OCI-LY7 (cell line): Measurements from ENCODE around the gene POLD2. TPM values are rescaled to one million over a fixed set of nuclear protein-coding genes. Genes with fewer than 3 reads are reported as not detected.

Experiments used
- BruUV-seq: library from RNA; stranded (reverse); fragments of 400-500 nt; replicated peaks from 2 replicates; lab custom pipeline; 2021; lab: Mats Ljungman, UMichigan
- CTCF ChIA-PET: fragments of 300-600 bp; sonication (Branson Sonifier 250); formaldehyde crosslinking; loops from one replicate; lab custom pipeline; 2022; ENCODE audit warnings: antibody characterized with exemption; ENCODE audit not compliant: unreplicated experiment; lab: Charles Lee
- POLR2A ChIA-PET: fragments of 300-600 bp; sonication (Branson Sonifier 250); formaldehyde crosslinking; loops from one replicate; lab custom pipeline; 2022; ENCODE audit warnings: antibody characterized with exemption; lab: Charles Lee
- DNase-seq: peaks from one replicate; pipeline ENCODE4 v3.0.0-alpha.2; 2015; ENCODE audit warnings: low spot score
- H2AFZ ChIP-seq: fragments of 200-600 bp; sonication (generic), shearing (Covaris generic); 2 replicates; pipeline ENCODE4 v1.6.1; 2014; ENCODE audit warnings: mild to moderate bottlenecking, antibody characterized with exemption, low read length, moderate library complexity
- H3K27ac ChIP-seq: fragments of 200-600 bp; sonication (generic); 2 replicates; pipeline ENCODE4 v1.5.1; 2014; ENCODE audit warnings: mixed run types, low read depth, mild to moderate bottlenecking, moderate library complexity, low read length, inconsistent platforms; ENCODE audit not compliant: poor library complexity, severe bottlenecking
- H3K36me3 ChIP-seq: fragments of 200-600 bp; sonication (generic); 2 replicates; pipeline ENCODE4 v1.6.1; 2014; ENCODE audit warnings: mild to moderate bottlenecking, antibody characterized with exemption, low read length, moderate library complexity, mixed read lengths; ENCODE audit not compliant: insufficient read depth
- H3K4me1 ChIP-seq: fragments of 200-600 bp; sonication (generic); 2 replicates; pipeline ENCODE4 v1.5.1; 2014; ENCODE audit warnings: mild to moderate bottlenecking, low read length; ENCODE audit not compliant: insufficient read depth, poor library complexity, severe bottlenecking
- H3K4me2 ChIP-seq: fragments of 200-600 bp; sonication (generic); 2 replicates; pipeline ENCODE4 v1.6.1; 2014; ENCODE audit warnings: mild to moderate bottlenecking, low read length
- H3K4me3 ChIP-seq: fragments of 200-600 bp; sonication (generic); 2 replicates; pipeline ENCODE4 v1.5.1; 2014; ENCODE audit warnings: mild to moderate bottlenecking, low read depth, low read length; ENCODE audit not compliant: poor library complexity, severe bottlenecking
- H3K79me2 ChIP-seq: fragments of 200-600 bp; sonication (generic); 2 replicates; pipeline ENCODE4 v1.6.1; 2016; ENCODE audit warnings: low read depth, mild to moderate bottlenecking, low read length, moderate library complexity, mixed read lengths; ENCODE audit not compliant: insufficient read depth
- H3K9me2 ChIP-seq: fragments of 200-600 bp; sonication (generic); 2 replicates; pipeline ENCODE4 v1.6.1; 2016; ENCODE audit warnings: mild to moderate bottlenecking, low read length, mixed read lengths; ENCODE audit not compliant: insufficient read depth
- H3K9me3 ChIP-seq: fragments of 200-600 bp; sonication (generic); 2 replicates; pipeline ENCODE4 v1.6.1; 2014; ENCODE audit warnings: mild to moderate bottlenecking, mixed run types, low read length, mixed read lengths
- H4K20me1 ChIP-seq: fragments of 200-600 bp; sonication (generic); 2 replicates; pipeline ENCODE4 v1.6.1; 2014; ENCODE audit warnings: mild to moderate bottlenecking, antibody characterized with exemption, low read length, moderate library complexity, mixed read lengths; ENCODE audit not compliant: insufficient read depth
- CTCF ChIP-seq: fragments of 200-600 bp; sonication (generic); conservative IDR thresholded peaks from 2 replicates; pipeline ENCODE4 v1.5.1; 2014; ENCODE audit warnings: mild to moderate bottlenecking, antibody characterized with exemption, low read length, moderate library complexity, mixed read lengths
- EZH2phosphoT487 ChIP-seq: fragments of 200-600 bp; sonication (generic); IDR thresholded peaks from 2 replicates; pipeline ENCODE4 v1.6.1; 2018; ENCODE audit warnings: low read depth, borderline replicate concordance, mild to moderate bottlenecking, mixed run types, antibody characterized with exemption, low read length, moderate library complexity, mixed read lengths
- intact Hi-C: fragments of 100-400 bp; cut with micrococcal nuclease; formaldehyde crosslinking; loops from one replicate; pipeline ENCODE4 v1.10.0; 2022; ENCODE audit not compliant: unreplicated experiment
- total RNA-seq, 2 experiments: library from RNA; depleted of rRNA in 1 of 2; stranded (reverse); fragments of >200 nt in 1 of 2; shearing (Covaris generic) in 1 of 2; gene quantifications; 2 replicates each; pipeline ENCODE4 v1.2.3, GENCODE V29; 2014 to 2022

Gene POLD2
- total RNA-seq, 2 experiments from 2014 or later, result 230 to 261 TPM

- H3K4me2 ChIP-seq, result no peak overlapping the region
- CTCF ChIA-PET, result interaction anchor here (0.6 kb wide), 1 partner anchor 15 kb away, joined by 3 read pairs; no protein-coding TSS in a partner anchor
- H3K9me3 ChIP-seq, result no peaks in the 10 kb centered on the region
- TF ChIP-seq EZH2phosphoT487, result no peak
- no peak for TF ChIP-seq CTCF
- no TSS peak for BruUV-seq
- no peaks in the 10 kb centered on the region for H3K9me2 ChIP-seq
- POLR2A ChIA-PET, result interaction anchor here (0.6 to 1.0 kb wide), 3 partner anchors 11 to 66 kb away, joined by 3 to 7 read pairs (median 4); no protein-coding TSS in a partner anchor
- no peaks in the 10 kb centered on the region for H4K20me1 ChIP-seq
- no peak overlapping the region for H3K27ac ChIP-seq
- no peaks in the 10 kb centered on the region for H3K4me1 ChIP-seq
- no peaks in the 10 kb centered on the region for H3K36me3 ChIP-seq
- H3K79me2 ChIP-seq, result no peaks in the 10 kb centered on the region
- intact Hi-C loops, result no loop called here
- no peak for DNase-seq
- H3K4me3 ChIP-seq, result no peak overlapping the region
- H2AFZ ChIP-seq, result no peak overlapping the region
Measured at GRCh38 chr7:44142028-44142427, 18.7 kb upstream of the POLD2 start.

- CTCF ChIA-PET, result no interaction called here
- no peaks in the 10 kb centered on the region for H3K79me2 ChIP-seq
- no peaks in the 10 kb centered on the region for H3K9me3 ChIP-seq
- no peak within 1 kb of the TSS for H2AFZ ChIP-seq
- TF ChIP-seq EZH2phosphoT487, result no peak
- no peak for TF ChIP-seq CTCF
- intact Hi-C loops, result no loop called here
- no peaks in the 10 kb centered on the region for H3K36me3 ChIP-seq
- H3K4me2 ChIP-seq, result no peak within 1 kb of the TSS
- no peaks in the 10 kb centered on the region for H3K4me1 ChIP-seq
- no peak within 1 kb of the TSS for H3K27ac ChIP-seq
- H3K9me2 ChIP-seq, result no peaks in the 10 kb centered on the region
- no peak within 1 kb of the TSS for H3K4me3 ChIP-seq
- no TSS peak for BruUV-seq
- DNase-seq, result no peak
- no peaks in the 10 kb centered on the region for H4K20me1 ChIP-seq
- POLR2A ChIA-PET, result no interaction called here
Measured at GRCh38 chr7:44141221-44141850, 18.0 kb upstream of the POLD2 start, which contains the start of gene MYL7. MYL7 (minus strand) TSS chr7:44141332; CDS start chr7:44141305, 27 bp downstream.

GRCh38 chr7:44140341-44140740 lies 17.0 kb upstream of the POLD2 start:
- Histone ChIP-seq H2AFZ (no peak overlapping the region), H3K36me3 (no peaks in the 10 kb centered on the region), H4K20me1 (no peaks in the 10 kb centered on the region), H3K9me2 (no peaks in the 10 kb centered on the region), H3K27ac (no peak overlapping the region), H3K9me3 (no peaks in the 10 kb centered on the region), H3K79me2 (no peaks in the 10 kb centered on the region), H3K4me3 (no peak overlapping the region), H3K4me2 (no peak overlapping the region), H3K4me1 (no peaks in the 10 kb centered on the region)
- no TSS peak for BruUV-seq
- ChIA-PET CTCF (no interaction called here), POLR2A (no interaction called here)
- DNase-seq, result no peak
- TF ChIP-seq EZH2phosphoT487, result no peak
- no peak for TF ChIP-seq CTCF
- intact Hi-C loops, result no loop called here
